ENCODE data around the gene RBMX. TPM values are rescaled to one million over a fixed set of nuclear protein-coding genes. Genes with fewer than 3 reads are reported as not detected.

RBMX gene
- total RNA-seq, 4 donors from 2014 or later = 128 to 228 (median 143) TPM

GRCh38 chrX:136825771-136826170 is 54.8 kb downstream of the RBMX start:
- no peak for DNase-seq
- H3K4me1 ChIP-seq = no peaks in the 10 kb centered on the region
- no peak overlapping the region for H3K27ac ChIP-seq
- H3K4me3 ChIP-seq = no peak overlapping the region
- no peaks in the 10 kb centered on the region for H3K9me3 ChIP-seq
- H3K36me3 ChIP-seq = no peaks in the 10 kb centered on the region
- H3K27me3 ChIP-seq = no peaks in the 10 kb centered on the region
- no peak for TF ChIP-seq POLR2A (IDR thresholded peaks at IDR 0.05)
- no peak for TF ChIP-seq CTCF (IDR thresholded peaks at IDR 0.05)

Small RNA genes lying within 50 kb of the gene (small RNA-seq; reads per million reads assigned to genes)
- 0 reads per million in 2 donors for gene SNORD61

Other genes starting within 250 kb of the RBMX start
- under 1 TPM in 1 of 4 donors, not detected in 3; 0.94 TPM for gene CD40LG, start 232.6 kb downstream of the RBMX start, total RNA-seq
- gene ARHGEF6, start 99.8 kb downstream of the RBMX start, total RNA-seq = 10 to 100 TPM in 1 of 4 donors, 1 to 10 TPM in 3; 3.8 to 29.7 (median 6.6) TPM
- gene GPR101, start 153.3 kb upstream of the RBMX start, total RNA-seq = not detected

All from Peyer's patch (tissue), 4 donors.